K562 (cell line): ENCODE results near the gene SHMT1. TPM values are rescaled to one million over a fixed set of nuclear protein-coding genes. Genes with fewer than 3 reads are reported as not detected.

Source experiments
- ATAC-seq: fragments of 200-7000 bp; cut with Tn5 transposase; 3 replicates; pipeline ENCODE4 v1.9.1; 2020; ENCODE audit warnings: moderate library complexity
- BruUV-seq: library from RNA; stranded (reverse); fragments of 400-500 nt; replicated peaks from 2 replicates; lab custom pipeline; 2021; lab: Mats Ljungman, UMichigan
- CTCF ChIA-PET: fragments of 300-600 bp; formaldehyde crosslinking; extraction: SDS; loops from one replicate; lab custom pipeline; 2021; ENCODE audit warnings: low intra/inter-chr PET ratio; lab: Yijun Ruan, JAX
- POLR2A ChIA-PET: fragments of 300-600, 350-650 bp; sonication (Branson Sonifier 250); formaldehyde crosslinking; extraction: SDS; loops from one replicate; lab custom pipeline; 2021; ENCODE audit warnings: antibody characterized with exemption, inconsistent platforms; lab: Yijun Ruan, JAX
- DNase-seq, 4 experiments: peaks; one replicate each; pipeline versions ENCODE4 v3.0.0 to v3.0.0-alpha.2; 2011 to 2018; ENCODE audit warnings: low spot score in 3 of 4, mixed read lengths in 3 of 4; ENCODE audit errors: extremely low read depth in 1 of 4
- FAIRE-seq: peaks from 2 replicates; lab custom pipeline; 2011; peaks lifted over from hg19 to GRCh38; lab: Jason Lieb, UNC
- H2AFZ ChIP-seq: 2 replicates; pipeline ENCODE4 v1.6.0; 2011; ENCODE audit warnings: low read depth, low read length, control low read depth, inconsistent platforms
- H3K27ac ChIP-seq: fragments of 200-600 bp; 3 replicates; pipeline ENCODE4 v1.8.0; 2011; ENCODE audit warnings: low read depth, mild to moderate bottlenecking, control low read depth, inconsistent platforms, low read length, moderate library complexity, mixed read lengths; ENCODE audit errors: extremely low read depth
- H3K27me3 ChIP-seq, 2 experiments: fragments of 300-600 bp in 1 of 2; 2 replicates in 1 of 2; 3 replicates in 1 of 2; pipeline versions ENCODE4 v1.6.0 to v1.8.0; 2011; ENCODE audit warnings: inconsistent platforms in 2 of 2, low read length in 2 of 2, mild to moderate bottlenecking in 1 of 2, mixed read lengths in 1 of 2, moderate library complexity in 1 of 2; ENCODE audit not compliant: control insufficient read depth in 2 of 2, insufficient read depth in 2 of 2
- H3K36me3 ChIP-seq: fragments of 300-600 bp; 3 replicates; pipeline ENCODE4 v1.8.0; 2011; ENCODE audit warnings: mild to moderate bottlenecking, low read length, inconsistent platforms; ENCODE audit not compliant: control insufficient read depth, insufficient read depth
- H3K4me1 ChIP-seq, 2 experiments: fragments of 200-600 bp in 1 of 2; replicated peaks in 1 of 2; 2 replicates in 1 of 2; 3 replicates in 1 of 2; pipeline versions ENCODE4 v1.5.1 to v1.8.0; 2011; ENCODE audit warnings: inconsistent platforms in 2 of 2, low read length in 2 of 2, mild to moderate bottlenecking in 1 of 2, mixed read lengths in 1 of 2, moderate library complexity in 1 of 2; ENCODE audit not compliant: control insufficient read depth in 2 of 2, insufficient read depth in 2 of 2
- H3K4me2 ChIP-seq: 2 replicates; pipeline ENCODE4 v1.6.1; 2011; ENCODE audit warnings: low read length, control low read depth, inconsistent platforms, mixed read lengths; ENCODE audit not compliant: insufficient read depth
- H3K4me3 ChIP-seq: fragments of 200-600 bp; sonication (generic), shearing (Covaris generic); 2 replicates; pipeline ENCODE4 v1.5.1; 2016; ENCODE audit warnings: control low read depth, inconsistent platforms
- H3K79me2 ChIP-seq: fragments of 200-600 bp; 3 replicates; pipeline ENCODE4 v1.8.0; 2011; ENCODE audit warnings: low read length, inconsistent platforms; ENCODE audit not compliant: control insufficient read depth, insufficient read depth
- H3K9ac ChIP-seq, 2 experiments: 2 replicates each; pipeline versions ENCODE4 v1.6.0 to v1.6.1; 2011; ENCODE audit warnings: low read depth in 2 of 2, low read length in 2 of 2, control low read depth in 1 of 2, inconsistent platforms in 1 of 2, mild to moderate bottlenecking in 1 of 2, mixed read lengths in 1 of 2; ENCODE audit not compliant: insufficient read depth in 1 of 2
- H3K9me1 ChIP-seq: one replicate; pipeline ENCODE4 v1.6.0; 2011; ENCODE audit warnings: inconsistent platforms, mild to moderate bottlenecking, low read length, moderate library complexity; ENCODE audit not compliant: control insufficient read depth, insufficient read depth
- H3K9me3 ChIP-seq: replicated peaks from 2 replicates; pipeline ENCODE4 v1.5.1; 2011; ENCODE audit warnings: low read depth, low read length, inconsistent platforms; ENCODE audit not compliant: control insufficient read depth, insufficient read depth
- H4K20me1 ChIP-seq: replicated peaks from 2 replicates; pipeline ENCODE4 v1.6.1; 2011; ENCODE audit warnings: low read length, inconsistent platforms, mixed read lengths; ENCODE audit not compliant: control insufficient read depth, insufficient read depth
- JUND ChIP-seq, 2 experiments: IDR thresholded peaks; 2 replicates in 1 of 2; 3 replicates in 1 of 2; pipeline ENCODE4 v1.6.1; 2011; ENCODE audit warnings: borderline replicate concordance in 2 of 2, low read depth in 2 of 2, low read length in 2 of 2, improper control_type of control experiment in 1 of 2, missing biosample characterization in 1 of 2, missing genetic modification characterization in 1 of 2, missing genetic modification reagents in 1 of 2
- NFE2 ChIP-seq: IDR thresholded peaks from 2 replicates; pipeline ENCODE4 v1.6.1; 2014; ENCODE audit warnings: antibody characterized with exemption, low read depth
- RCOR1 ChIP-seq, 2 experiments: IDR thresholded peaks; 2 replicates each; pipeline ENCODE4 v1.6.1; 2012; ENCODE audit warnings: low read depth in 2 of 2, low read length in 2 of 2, borderline replicate concordance in 1 of 2, improper control_type of control experiment in 1 of 2
- TAF7 ChIP-seq: fragments of 450-650 bp; IDR thresholded peaks from 2 replicates; pipeline ENCODE4 v1.6.1; 2016; ENCODE audit warnings: missing genetic modification characterization, missing compliant biosample characterization
- ZFPM2 ChIP-seq: fragments of 250-450 bp; sonication (Bioruptor Pico); IDR thresholded peaks from 2 replicates; pipeline ENCODE4 v1.5.1; 2022; ENCODE audit warnings: mild to moderate bottlenecking
- WGBS: fragments of 100-300 bp; shearing (Covaris generic); methylation state at CpG from one replicate; pipeline ENCODE4 v1.1.6; 2016; ENCODE audit warnings: low coverage, mixed read lengths; ENCODE audit not compliant: insufficient coverage; ENCODE audit errors: missing lambda C conversion rate; 5-methylcytosine and 5-hydroxymethylcytosine counted together
- in situ Hi-C: fragments of 300-500 bp; cut with MboI; formaldehyde crosslinking; loops from 4 replicates; pipeline ENCODE4 v1.15.0; 2018; ENCODE audit warnings: inconsistent platforms, mixed read lengths
- intact Hi-C: fragments of 100-400 bp; cut with micrococcal nuclease; formaldehyde crosslinking; loops from 2 replicates; pipeline ENCODE4 v1.14.2; 2022
- polyA plus RNA-seq, 8 experiments: library from polyadenylated mRNA; depleted of rRNA in 4 of 8; stranded (reverse) in 5 of 8; unstranded in 3 of 8; fragments of >200 nt; fragmentation: Nextera tagmentation in 2 of 8; fragmentation: Illumina TruSeq in 1 of 8; extraction: Ambion mirVana in 2 of 8; extraction: Trizol in 1 of 8; gene quantifications; 2 replicates each; pipeline versions ENCODE4 v1.2.1 to v1.2.3, GENCODE V29; 2011 to 2014; ENCODE audit warnings: inconsistent platforms in 1 of 8, missing spikeins in 1 of 8
- total RNA-seq, 7 experiments: library from RNA; depleted of rRNA in 6 of 7; stranded (reverse); fragments of >200 nt in 6 of 7; fragmentation: Illumina TruSeq in 2 of 7; extraction: Trizol in 2 of 7; gene quantifications; 2 replicates each; pipeline versions ENCODE4 v1.2.1 to v1.2.3, GENCODE V29; 2011 to 2021; ENCODE audit warnings: low replicate concordance in 1 of 7
- TF ChIP-seq, protein P1 (sequence below): sonication (generic); formaldehyde crosslinking; IDR thresholded peaks from 2 replicates; pipeline ENCODE4 v1.8.0; 2022; ENCODE audit warnings: mild to moderate bottlenecking, low read depth, missing genetic modification reagents
- TF ChIP-seq, protein P2 (sequence below): IDR thresholded peaks from 2 replicates; pipeline ENCODE4 v1.6.1; 2016; ENCODE audit warnings: missing genetic modification characterization, missing compliant biosample characterization

SHMT1 gene
- total and polyA plus RNA-seq, 9 of the 15 experiments (the other 6 are each of a cell fraction or from before 2014, with no cell fraction given): 3.3 to 31.2 (median 23.3) TPM

DNA sequence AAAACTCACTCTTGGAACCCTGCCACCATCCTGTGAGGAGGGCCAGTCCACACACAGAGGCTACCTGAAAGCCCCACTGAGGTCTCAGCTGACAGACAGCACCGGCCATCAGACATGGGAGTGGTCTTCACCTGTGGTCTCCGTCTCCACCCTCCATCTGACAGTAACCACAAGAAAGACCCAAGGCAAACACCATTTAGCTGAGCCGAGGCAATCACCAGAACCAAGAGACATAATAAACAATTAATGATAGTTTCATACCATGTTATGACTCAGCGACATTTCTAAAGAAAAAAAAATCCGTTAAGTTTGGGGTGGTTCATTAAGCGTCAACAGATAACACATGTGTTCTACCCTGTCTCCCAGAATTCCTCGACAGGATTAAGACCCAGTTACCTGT lies 8.1 kb upstream of the SHMT1 start (continued):
- TF ChIP-seq ZFPM2 (CRISPR knock-in tag): no peak
- no peak for TF ChIP-seq JUND (IDR thresholded peaks at IDR 0.05; ENCODE audit: borderline replicate concordance, low read depth, low read length)
- no peak for TF ChIP-seq JUND (tag; IDR thresholded peaks at IDR 0.05; ENCODE audit: borderline replicate concordance, low read depth, low read length)
- peak; percentile 43 for TF ChIP-seq NFE2
- TF ChIP-seq RCOR1 (IDR thresholded peaks at IDR 0.05; ENCODE audit: borderline replicate concordance in 1 of 2, low read depth in 2 of 2, low read length in 2 of 2): no peak
- TF ChIP-seq, protein P1, sequence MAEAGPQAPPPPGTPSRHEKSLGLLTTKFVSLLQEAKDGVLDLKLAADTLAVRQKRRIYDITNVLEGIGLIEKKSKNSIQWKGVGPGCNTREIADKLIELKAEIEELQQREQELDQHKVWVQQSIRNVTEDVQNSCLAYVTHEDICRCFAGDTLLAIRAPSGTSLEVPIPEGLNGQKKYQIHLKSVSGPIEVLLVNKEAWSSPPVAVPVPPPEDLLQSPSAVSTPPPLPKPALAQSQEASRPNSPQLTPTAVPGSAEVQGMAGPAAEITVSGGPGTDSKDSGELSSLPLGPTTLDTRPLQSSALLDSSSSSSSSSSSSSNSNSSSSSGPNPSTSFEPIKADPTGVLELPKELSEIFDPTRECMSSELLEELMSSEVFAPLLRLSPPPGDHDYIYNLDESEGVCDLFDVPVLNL (CRISPR knock-in tag): no peak

DNA sequence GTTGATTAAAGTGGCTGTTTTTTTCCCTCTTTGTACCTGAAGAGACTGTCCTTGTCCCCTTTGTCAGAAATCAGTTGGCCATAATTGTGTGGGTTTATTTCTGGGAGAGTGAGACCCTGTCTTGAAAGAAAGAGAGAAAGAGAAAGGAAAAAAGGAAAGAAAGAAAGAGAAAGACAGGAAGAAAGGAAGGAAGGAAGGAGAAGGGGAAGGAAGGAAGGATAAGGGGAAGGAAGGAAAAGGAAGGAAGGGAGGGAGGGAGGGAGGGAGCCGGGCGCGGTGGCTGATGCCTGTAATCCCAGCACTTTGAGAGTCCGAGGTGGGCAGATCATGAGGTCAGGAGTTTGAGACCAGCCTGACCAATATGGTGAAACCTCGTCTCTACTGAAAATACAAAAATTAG lies 7.4 kb upstream of the SHMT1 start:
- CTCF ChIA-PET: no interaction called here
- no peak for FAIRE-seq
- TF ChIP-seq TAF7 (tag): no peak
- TF ChIP-seq, protein P2, sequence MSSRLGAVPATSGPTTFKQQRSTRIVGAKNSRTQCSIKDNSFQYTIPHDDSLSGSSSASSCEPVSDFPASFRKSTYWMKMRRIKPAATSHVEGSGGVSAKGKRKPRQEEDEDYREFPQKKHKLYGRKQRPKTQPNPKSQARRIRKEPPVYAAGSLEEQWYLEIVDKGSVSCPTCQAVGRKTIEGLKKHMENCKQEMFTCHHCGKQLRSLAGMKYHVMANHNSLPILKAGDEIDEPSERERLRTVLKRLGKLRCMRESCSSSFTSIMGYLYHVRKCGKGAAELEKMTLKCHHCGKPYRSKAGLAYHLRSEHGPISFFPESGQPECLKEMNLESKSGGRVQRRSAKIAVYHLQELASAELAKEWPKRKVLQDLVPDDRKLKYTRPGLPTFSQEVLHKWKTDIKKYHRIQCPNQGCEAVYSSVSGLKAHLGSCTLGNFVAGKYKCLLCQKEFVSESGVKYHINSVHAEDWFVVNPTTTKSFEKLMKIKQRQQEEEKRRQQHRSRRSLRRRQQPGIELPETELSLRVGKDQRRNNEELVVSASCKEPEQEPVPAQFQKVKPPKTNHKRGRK (tag): peak; percentile 62

More for the DNA sequence above, 7.4 kb upstream of the SHMT1 start:
- no peaks in the 10 kb centered on the region for H3K27me3 ChIP-seq
- H3K4me1 ChIP-seq: peaks cover 0 to 3% of the 10 kb centered on the region in 2 experiments; a peak in 2 of 5 replicates
- no peak overlapping the region for H3K4me2 ChIP-seq
- H3K79me2 ChIP-seq: no peaks in the 10 kb centered on the region
- H3K9me3 ChIP-seq: no peaks in the 10 kb centered on the region
- BruUV-seq: no TSS peak
- H3K9ac ChIP-seq: no peak overlapping the region
- no peak overlapping the region for H3K4me3 ChIP-seq
- ATAC-seq: no peak
- in situ Hi-C loops (no loop called here), intact Hi-C loops (no loop called here)
- no peak for DNase-seq
- H4K20me1 ChIP-seq: no peaks in the 10 kb centered on the region
- H3K27ac ChIP-seq: no peak overlapping the region
- POLR2A ChIA-PET: no interaction called here
- no peak overlapping the region for H2AFZ ChIP-seq
- no peaks in the 10 kb centered on the region for H3K9me1 ChIP-seq
- no peaks in the 10 kb centered on the region for H3K36me3 ChIP-seq
- 8% methylated on average over 2 of the region's 5 CpGs for WGBS
